Esophagus squamous epithelium (tissue), 5 donors: Measurements from ENCODE around the gene GIMAP5. TPM values are rescaled to one million over a fixed set of nuclear protein-coding genes. Genes with fewer than 3 reads are reported as not detected.

Experiments used
- DNase-seq: peaks from one replicate; lab custom pipeline; 2025; lab: John Stamatoyannopoulos, UW
- H3K27ac ChIP-seq, 4 donors: fragments of 200-600 bp; sonication (generic); one replicate each; pipeline ENCODE4 v1.5.1; 2016 to 2019; ENCODE audit warnings: mild to moderate bottlenecking in 1 of 4
- H3K27me3 ChIP-seq, 4 donors: fragments of 200-600 bp; sonication (generic); 1 replicate in 3 of 4; 2 replicates in 1 of 4; pipeline versions ENCODE4 v1.5.1 to v1.6.0; 2017 to 2021; ENCODE audit warnings: antibody characterized with exemption in 1 of 4
- H3K36me3 ChIP-seq, 3 donors: fragments of 200-600 bp; sonication (generic); one replicate each; pipeline ENCODE4 v1.5.1; 2016 to 2019
- H3K4me1 ChIP-seq, 3 donors: fragments of 200-600 bp; sonication (generic); one replicate each; pipeline ENCODE4 v1.5.1; 2017 to 2019
- H3K4me3 ChIP-seq, 4 donors: fragments of 200-600 bp; sonication (generic); 1 replicate in 3 of 4; 2 replicates in 1 of 4; pipeline ENCODE4 v1.5.1; 2016 to 2019; ENCODE audit warnings: mild to moderate bottlenecking in 2 of 4, moderate library complexity in 1 of 4
- H3K9me3 ChIP-seq, 3 donors: fragments of 200-600 bp; sonication (generic); one replicate each; pipeline ENCODE4 v1.5.1; 2016 to 2019
- CTCF ChIP-seq, 6 experiments: fragments of 450-650 bp in 4 of 6; fragments of 200-600 bp in 2 of 6; sonication (generic) in 2 of 6; IDR thresholded peaks; one replicate each; pipeline ENCODE4 v1.5.1; 2016 to 2019; ENCODE audit warnings: antibody characterized with exemption in 6 of 6, mild to moderate bottlenecking in 4 of 6, moderate library complexity in 4 of 6
- POLR2A ChIP-seq, 4 donors: fragments of 450-650 bp; IDR thresholded peaks; one replicate each; pipeline ENCODE4 v1.6.1; 2017; ENCODE audit warnings: antibody characterized with exemption in 4 of 4, mild to moderate bottlenecking in 4 of 4, moderate library complexity in 3 of 4
- WGBS, 2 donors: methylation state at CpG; one replicate each; pipeline ENCODE4 v1.1.5; 2018; 5-methylcytosine and 5-hydroxymethylcytosine counted together
- intact Hi-C: fragments of 100-400 bp; cut with DNase I; formaldehyde crosslinking; loops from one replicate; pipeline ENCODE4 v1.15.0; 2022
- total RNA-seq, 4 donors: library from RNA; depleted of rRNA; stranded (reverse); fragments of >200 nt; gene quantifications; one replicate each; pipeline ENCODE4 v1.1.0, GENCODE V29; 2016
- donor health status: DM: yes; HTN: yes; CAD: no.

GIMAP5 gene
- total RNA-seq, 4 donors from 2014 or later, result 0.15 to 29.4 (median 8.2) TPM

DNA sequence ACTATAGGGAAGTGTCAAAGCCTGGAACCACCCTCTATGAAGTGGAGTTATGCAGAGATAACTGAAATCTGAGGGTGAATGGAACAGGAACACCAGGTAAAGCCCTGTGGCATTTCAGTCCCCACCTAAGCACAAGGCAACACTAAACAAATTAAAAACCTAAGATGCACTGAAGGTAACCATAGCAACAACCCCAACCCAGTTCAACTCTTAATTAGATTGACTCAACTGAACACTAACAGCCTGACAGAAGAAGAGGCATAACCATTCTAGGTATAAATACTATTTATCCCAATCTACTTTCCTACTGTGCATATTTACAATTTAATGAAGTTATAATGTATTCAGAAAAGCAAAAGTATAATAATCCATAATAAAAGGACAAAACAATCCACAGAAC is 9.2 kb upstream of the GIMAP5 start:
- H3K4me1 ChIP-seq, result no peaks in the 10 kb centered on the region
- H3K9me3 ChIP-seq, result peaks cover 0 to 4% (median 0%) of the 10 kb centered on the region in 3 donors
- no peak overlapping the region for H3K27ac ChIP-seq
- TF ChIP-seq CTCF (IDR thresholded peaks at IDR 0.05), result no peak
- TF ChIP-seq POLR2A (IDR thresholded peaks at IDR 0.05), result no peak
- H3K4me3 ChIP-seq, result no peak overlapping the region
- intact Hi-C loops, result no loop called here
- no peak for DNase-seq
- H3K27me3 ChIP-seq, result no peaks in the 10 kb centered on the region
- H3K36me3 ChIP-seq, result no peaks in the 10 kb centered on the region

DNA sequence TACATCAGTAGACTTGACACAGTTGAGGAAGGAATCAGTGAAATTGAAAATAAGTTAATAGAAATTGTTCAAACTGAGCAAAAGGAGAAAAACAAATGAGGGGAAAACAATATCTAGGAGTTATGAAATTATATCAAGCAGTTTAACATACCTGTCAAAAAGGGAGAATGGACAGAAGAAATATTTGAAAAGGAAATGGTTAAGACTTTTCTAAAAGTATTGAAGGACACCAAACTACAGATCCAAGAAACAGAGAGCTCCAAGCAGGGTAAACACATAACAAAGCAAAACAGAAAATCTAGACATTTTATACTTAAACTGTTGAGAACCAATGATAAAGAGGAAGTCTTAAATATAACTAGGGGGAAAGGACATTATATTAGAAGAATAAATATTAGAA is 8.6 kb upstream of the GIMAP5 start:
- no peak for DNase-seq
- intact Hi-C loops, result no loop called here
- Histone ChIP-seq H3K4me1 (no peaks in the 10 kb centered on the region), H3K27ac (no peak overlapping the region), H3K27me3 (no peaks in the 10 kb centered on the region), H3K36me3 (no peaks in the 10 kb centered on the region), H3K9me3 (peaks cover 0 to 4% (median 0%) of the 10 kb centered on the region in 3 donors), H3K4me3 (no peak overlapping the region)
- TF ChIP-seq POLR2A (IDR thresholded peaks at IDR 0.05) (no peak), CTCF (IDR thresholded peaks at IDR 0.05) (no peak)

GRCh38 chr7:150731916-150732315 is 5.3 kb upstream of the GIMAP5 start:
- H3K27ac ChIP-seq, result no peak overlapping the region
- intact Hi-C loops, result no loop called here
- WGBS, 2 donors, result 14 to 57% methylated on average over 1 of the region's 1 CpG

GRCh38 chr7:150732786-150733481 is 4.3 kb upstream of the GIMAP5 start:
- intact Hi-C loops, result no loop called here
- H3K4me3 ChIP-seq, result no peak overlapping the region
- peaks cover 0 to 1% (median 0%) of the 10 kb centered on the region in 3 donors for H3K9me3 ChIP-seq
- no peak for DNase-seq
- no peaks in the 10 kb centered on the region for H3K36me3 ChIP-seq
- TF ChIP-seq CTCF (IDR thresholded peaks at IDR 0.05) (no peak), POLR2A (IDR thresholded peaks at IDR 0.05) (no peak)
- no peak overlapping the region for H3K27ac ChIP-seq
- H3K4me1 ChIP-seq, result peaks cover 0 to 4% (median 0%) of the 10 kb centered on the region in 3 donors
- no peaks in the 10 kb centered on the region for H3K27me3 ChIP-seq
- 57% methylated on average over 5 of the region's 5 CpGs for WGBS, 2 donors

More at GRCh38 chr7:150731916-150732315, 5.3 kb upstream of the GIMAP5 start:
- no peak overlapping the region for H3K4me3 ChIP-seq
- H3K27me3 ChIP-seq, result no peaks in the 10 kb centered on the region
- no peak for DNase-seq
- no peaks in the 10 kb centered on the region for H3K36me3 ChIP-seq
- H3K9me3 ChIP-seq, result peaks cover 0 to 4% (median 0%) of the 10 kb centered on the region in 3 donors
- peaks cover 0 to 3% (median 0%) of the 10 kb centered on the region in 3 donors for H3K4me1 ChIP-seq
- TF ChIP-seq CTCF (IDR thresholded peaks at IDR 0.05) (no peak), POLR2A (IDR thresholded peaks at IDR 0.05) (no peak)

GRCh38 chr7:150733482-150734095 is 3.6 kb upstream of the GIMAP5 start:
- no peaks in the 10 kb centered on the region for H3K27me3 ChIP-seq
- 67 to 87% methylated on average over 5 of the region's 5 CpGs for WGBS, 2 donors
- no peaks in the 10 kb centered on the region for H3K9me3 ChIP-seq
- peaks cover 0 to 4% (median 0%) of the 10 kb centered on the region in 3 donors for H3K4me1 ChIP-seq
- H3K36me3 ChIP-seq, result no peaks in the 10 kb centered on the region
- no peak overlapping the region for H3K4me3 ChIP-seq
- H3K27ac ChIP-seq, result no peak overlapping the region
- intact Hi-C loops, result no loop called here
- TF ChIP-seq CTCF (IDR thresholded peaks at IDR 0.05), result no peak
- TF ChIP-seq POLR2A (IDR thresholded peaks at IDR 0.05), result no peak
- DNase-seq, result no peak
